22Rv1 (cell line): ENCODE results near the gene PDHX.
"Not testable (repeated sequence)": the region's sequence is repeated elsewhere in the genome, so short reads cannot be mapped to it uniquely, and the experiment has no call there.

ENCODE experiments used
- H3K27ac ChIP-seq: fragments of 450-650 bp; 2 replicates; pipeline ENCODE4 v1.5.1; 2017
- ZFX ChIP-seq: fragments of 450-650 bp; IDR thresholded peaks from 2 replicates; pipeline ENCODE4 v1.6.1; 2017; ENCODE audit warnings: antibody characterized with exemption, borderline replicate concordance
- TF ChIP-seq, protein P1 (sequence below): fragments of 450-650 bp; IDR thresholded peaks from 2 replicates; pipeline ENCODE4 v1.5.1; 2017; ENCODE audit warnings: mild to moderate bottlenecking

PDHX gene

DNA sequence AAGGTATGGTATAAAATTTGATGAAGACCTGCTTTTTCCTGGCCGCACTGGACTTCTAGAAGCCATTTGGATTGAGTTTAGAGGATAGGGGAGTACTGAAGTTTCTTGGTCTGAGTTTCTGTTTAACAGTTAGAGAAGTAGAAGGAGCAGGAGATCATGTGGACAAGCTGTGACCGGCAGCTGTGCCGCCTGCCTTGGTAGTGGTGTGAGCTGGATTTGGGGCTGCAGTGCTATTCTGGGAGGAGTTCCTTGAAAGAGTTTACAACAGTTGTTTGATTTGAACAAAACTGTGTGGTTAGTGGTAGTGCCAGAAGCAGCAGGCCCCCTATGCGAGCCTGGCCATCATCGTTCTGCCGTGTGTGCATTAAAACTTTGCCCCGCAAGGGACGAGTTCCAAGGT is 105.2 kb downstream of the PDHX start:
- TF ChIP-seq, protein P1, sequence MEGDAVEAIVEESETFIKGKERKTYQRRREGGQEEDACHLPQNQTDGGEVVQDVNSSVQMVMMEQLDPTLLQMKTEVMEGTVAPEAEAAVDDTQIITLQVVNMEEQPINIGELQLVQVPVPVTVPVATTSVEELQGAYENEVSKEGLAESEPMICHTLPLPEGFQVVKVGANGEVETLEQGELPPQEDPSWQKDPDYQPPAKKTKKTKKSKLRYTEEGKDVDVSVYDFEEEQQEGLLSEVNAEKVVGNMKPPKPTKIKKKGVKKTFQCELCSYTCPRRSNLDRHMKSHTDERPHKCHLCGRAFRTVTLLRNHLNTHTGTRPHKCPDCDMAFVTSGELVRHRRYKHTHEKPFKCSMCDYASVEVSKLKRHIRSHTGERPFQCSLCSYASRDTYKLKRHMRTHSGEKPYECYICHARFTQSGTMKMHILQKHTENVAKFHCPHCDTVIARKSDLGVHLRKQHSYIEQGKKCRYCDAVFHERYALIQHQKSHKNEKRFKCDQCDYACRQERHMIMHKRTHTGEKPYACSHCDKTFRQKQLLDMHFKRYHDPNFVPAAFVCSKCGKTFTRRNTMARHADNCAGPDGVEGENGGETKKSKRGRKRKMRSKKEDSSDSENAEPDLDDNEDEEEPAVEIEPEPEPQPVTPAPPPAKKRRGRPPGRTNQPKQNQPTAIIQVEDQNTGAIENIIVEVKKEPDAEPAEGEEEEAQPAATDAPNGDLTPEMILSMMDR: no peak
- no peak for TF ChIP-seq ZFX
- H3K27ac ChIP-seq: no peak overlapping the region

DNA sequence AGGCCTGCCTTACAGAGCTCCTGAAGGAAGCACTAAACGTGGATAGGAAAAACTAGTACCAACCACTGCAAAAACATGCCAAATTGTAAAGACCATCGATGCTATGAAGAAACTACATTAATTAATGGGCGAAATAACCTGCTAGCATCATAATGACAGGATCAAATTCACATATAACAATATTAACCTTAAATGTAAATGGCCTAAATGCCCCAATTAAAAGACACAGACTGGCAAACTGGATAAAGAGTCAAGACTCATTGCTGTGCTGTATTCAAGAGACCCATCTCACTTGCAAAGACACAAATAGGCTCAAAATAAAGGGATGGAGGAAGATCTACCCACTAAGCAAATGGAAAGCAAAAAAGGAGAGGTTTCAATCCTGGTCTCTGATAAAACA is 107.5 kb downstream of the PDHX start:
- not testable (repeated sequence) for H3K27ac ChIP-seq

DNA sequence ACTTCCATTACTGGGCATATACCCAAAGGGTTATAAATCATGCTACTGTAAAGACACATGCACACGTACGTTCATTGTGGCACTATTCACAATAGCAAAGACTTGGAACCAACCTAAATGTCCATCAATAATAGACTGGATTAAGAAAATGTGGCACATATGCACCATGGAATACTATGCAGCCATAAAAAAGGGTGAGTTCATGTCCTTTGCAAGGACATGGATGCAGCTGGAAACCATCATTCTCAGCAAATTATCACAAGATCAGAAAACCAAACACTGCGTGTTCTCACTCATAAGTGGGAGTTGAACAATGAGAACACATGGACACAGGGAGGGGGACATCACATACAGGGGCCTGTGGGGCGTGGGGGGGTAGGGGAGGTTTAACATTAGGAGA is 111.6 kb downstream of the PDHX start:
- not testable (repeated sequence) for H3K27ac ChIP-seq

DNA sequence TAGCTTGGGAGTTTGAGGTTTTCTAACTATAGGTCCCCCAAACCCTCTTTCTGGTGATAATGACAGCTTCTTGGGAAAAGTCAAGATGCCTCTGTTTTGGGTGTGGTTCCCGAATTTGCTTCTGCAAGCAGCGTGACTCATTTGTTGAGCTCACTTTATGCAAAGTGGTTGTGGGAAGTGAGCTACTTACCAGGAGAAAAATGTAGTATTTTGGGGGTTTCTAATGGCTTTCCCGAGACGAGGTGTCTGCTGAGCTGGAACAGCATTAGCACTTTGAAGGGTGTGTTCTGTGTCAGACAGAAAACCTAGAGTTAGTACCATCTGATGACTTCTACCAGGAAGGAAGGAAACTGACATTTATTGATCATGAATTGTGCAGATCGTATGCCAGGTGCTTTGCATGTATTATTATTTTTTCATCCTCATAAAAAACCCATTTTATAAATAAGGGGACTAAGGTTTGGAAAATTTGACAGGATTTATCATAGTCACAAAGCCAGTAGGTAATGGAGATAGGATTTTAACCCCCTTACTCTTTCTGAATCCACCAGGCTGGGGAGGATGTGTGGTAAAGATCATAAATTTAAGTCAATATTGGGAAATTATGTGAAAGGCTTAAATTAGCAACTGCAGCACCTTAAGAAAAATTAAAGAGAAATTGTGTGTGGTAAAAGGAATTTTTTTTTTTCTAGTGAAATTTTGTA is 113.7 kb downstream of the PDHX start:
- TF ChIP-seq, protein P1: no peak
- no peak overlapping the region for H3K27ac ChIP-seq

DNA sequence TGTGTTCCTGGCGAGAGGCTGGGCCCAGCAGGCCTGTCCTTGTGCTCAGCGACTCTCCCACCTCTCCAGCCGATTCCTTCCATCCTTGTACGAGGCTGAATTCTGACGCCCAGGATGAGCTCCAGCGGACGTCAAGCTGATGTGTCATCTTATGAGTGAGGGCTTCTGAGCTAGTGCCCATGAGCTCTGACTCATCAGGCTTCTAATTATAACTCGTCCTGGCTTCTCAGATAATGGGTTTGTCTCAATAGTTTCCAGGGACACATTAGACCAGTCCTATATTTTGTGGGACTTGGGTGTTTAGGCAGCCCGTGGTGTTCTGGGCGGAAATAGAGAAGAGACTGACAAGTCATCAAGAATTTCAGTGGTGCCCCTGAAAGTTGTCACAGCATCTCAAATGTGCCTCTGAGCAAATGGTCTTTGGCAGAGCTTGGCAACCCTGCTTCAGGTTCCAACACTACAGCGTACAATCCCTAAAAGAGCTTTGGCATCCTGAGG is 114.3 kb downstream of the PDHX start:
- no peak for TF ChIP-seq ZFX
- TF ChIP-seq, protein P1: no peak
- H3K27ac ChIP-seq: no peak overlapping the region

DNA sequence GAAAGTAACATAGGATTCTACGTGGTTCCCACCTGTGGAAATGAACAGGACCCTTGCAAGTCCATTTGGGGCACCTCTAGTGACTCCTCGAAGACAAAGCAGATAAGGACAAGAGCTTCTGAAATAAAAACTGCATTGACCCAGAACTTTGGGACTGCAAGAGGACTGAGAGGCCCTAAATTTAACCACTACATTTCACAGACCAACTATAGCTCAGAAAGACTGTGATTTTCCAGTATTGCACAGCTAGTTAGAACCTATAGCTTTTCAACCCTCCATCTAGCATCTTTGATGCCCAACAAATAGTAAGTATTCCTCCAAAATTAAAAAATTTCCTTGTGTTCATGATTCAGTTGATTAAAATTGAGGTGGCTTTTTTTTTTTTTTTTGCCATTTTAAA is 114.9 kb downstream of the PDHX start:
- TF ChIP-seq, protein P1: no peak
- TF ChIP-seq ZFX: no peak
- no peak overlapping the region; the same call in 1 of the 2 replicates for H3K27ac ChIP-seq

DNA sequence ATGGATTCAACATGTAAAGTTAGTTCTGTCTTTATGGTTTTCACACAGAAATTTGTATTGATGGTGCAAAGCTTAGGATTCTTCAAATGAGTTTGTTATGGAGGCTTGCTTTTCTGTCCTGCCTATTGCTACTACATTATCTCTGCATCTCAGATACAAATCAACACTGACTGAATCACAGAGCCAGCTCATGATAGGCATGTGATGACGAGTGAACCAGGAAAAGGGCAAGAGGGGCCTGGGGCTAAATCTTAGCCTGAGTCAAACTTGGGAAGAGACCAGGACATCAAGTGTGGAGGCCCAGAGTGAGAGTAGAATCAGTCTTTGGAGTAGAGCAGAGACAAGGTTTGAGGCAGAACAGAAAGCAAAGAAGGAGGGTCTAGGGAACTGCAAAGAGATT is 115.4 kb downstream of the PDHX start:
- no peak overlapping the region; the same call in 1 of the 2 replicates for H3K27ac ChIP-seq
- TF ChIP-seq, protein P1: no peak
- no peak for TF ChIP-seq ZFX

DNA sequence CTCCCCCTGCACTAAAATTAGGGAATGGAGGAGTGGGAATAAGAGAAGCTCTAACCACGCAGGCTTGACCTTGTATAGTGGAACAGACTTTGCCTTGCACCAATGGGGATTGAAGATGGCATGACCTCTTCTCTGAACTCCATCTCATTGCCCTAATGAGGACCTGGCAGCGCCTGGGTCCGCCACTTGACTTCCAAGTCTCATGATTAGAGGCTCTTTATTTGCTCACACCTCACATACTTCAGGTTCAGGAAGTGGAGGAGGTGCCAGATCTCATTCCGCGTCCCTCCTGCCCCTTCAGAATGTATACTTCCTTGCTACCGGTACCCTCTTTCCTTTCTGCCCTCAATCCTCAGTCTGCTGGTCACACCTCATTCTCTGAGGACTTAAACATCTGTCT is 116.6 kb downstream of the PDHX start:
- H3K27ac ChIP-seq: no peak overlapping the region
- TF ChIP-seq, protein P1: no peak
- no peak for TF ChIP-seq ZFX
